ENCODE measurements around the gene SAMD15. TPM values are rescaled to one million over a fixed set of nuclear protein-coding genes. Genes with fewer than 3 reads are reported as not detected.

SAMD15 gene
- total RNA-seq, 1 donor = 4.0 TPM

DNA sequence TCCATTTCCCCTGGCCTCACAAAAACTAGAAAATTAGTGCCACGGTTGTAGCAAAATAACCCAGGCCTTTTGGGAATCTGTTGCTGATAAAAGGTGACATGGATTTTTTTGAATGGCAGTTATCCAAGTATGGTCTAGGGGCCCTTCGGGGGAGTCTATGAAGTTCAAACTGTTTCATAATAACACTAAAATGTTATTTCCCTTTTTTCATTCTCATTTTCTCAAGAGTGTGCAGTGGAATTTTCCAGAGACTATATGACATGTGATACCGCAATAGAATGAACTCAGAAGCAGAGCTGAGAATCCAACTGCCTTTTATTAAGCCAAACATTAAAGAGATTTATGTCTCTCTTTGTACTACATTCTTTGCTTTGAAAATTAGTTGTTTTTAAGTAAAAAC, 29.4 kb upstream of the SAMD15 start:
- H3K4me3 ChIP-seq (ENCODE audit: insufficient read depth, low read length) = no peak overlapping the region
- H3K79me2 ChIP-seq (ENCODE audit: insufficient read depth, low read length) = no peaks in the 10 kb centered on the region
- no peak overlapping the region for H2AFZ ChIP-seq (ENCODE audit: low read length)
- TF ChIP-seq CTCF (IDR thresholded peaks at IDR 0.05; ENCODE audit: extremely low read depth, low read depth, low read length) = no peak
- H3K4me2 ChIP-seq (ENCODE audit: insufficient read depth, low read length) = no peak overlapping the region
- no peaks in the 10 kb centered on the region for H3K9me3 ChIP-seq (ENCODE audit: low read depth, low read length)
- H3K36me3 ChIP-seq (ENCODE audit: insufficient read depth, low read length) = peaks cover 9% of the 10 kb centered on the region
- H3K4me1 ChIP-seq (ENCODE audit: insufficient read depth, low read length) = no peaks in the 10 kb centered on the region
- DNase-seq (ENCODE audit: insufficient read length, low spot score, missing footprints) = no peak
- H3K27ac ChIP-seq (ENCODE audit: low read depth, low read length) = no peak overlapping the region
- H3K27me3 ChIP-seq (ENCODE audit: insufficient read depth, low read length) = no peaks in the 10 kb centered on the region
- H4K20me1 ChIP-seq (ENCODE audit: insufficient read depth, low read length) = peaks cover 4% of the 10 kb centered on the region

- Histone ChIP-seq H3K4me3 (ENCODE audit: insufficient read depth, low read length) (no peak overlapping the region), H3K4me2 (ENCODE audit: insufficient read depth, low read length) (no peak overlapping the region), H4K20me1 (ENCODE audit: insufficient read depth, low read length) (peaks cover 3% of the 10 kb centered on the region), H3K4me1 (ENCODE audit: insufficient read depth, low read length) (peaks cover 3% of the 10 kb centered on the region), H3K27ac (ENCODE audit: low read depth, low read length) (no peak overlapping the region), H3K79me2 (ENCODE audit: insufficient read depth, low read length) (peaks cover 2% of the 10 kb centered on the region), H3K9me3 (ENCODE audit: low read depth, low read length) (no peaks in the 10 kb centered on the region), H3K36me3 (ENCODE audit: insufficient read depth, low read length) (no peaks in the 10 kb centered on the region), H3K27me3 (ENCODE audit: insufficient read depth, low read length) (no peaks in the 10 kb centered on the region), H2AFZ (ENCODE audit: low read length) (no peak overlapping the region)
- DNase-seq (ENCODE audit: insufficient read length, low spot score, missing footprints) = no peak
- TF ChIP-seq CTCF (IDR thresholded peaks at IDR 0.05; ENCODE audit: extremely low read depth, low read depth, low read length) = no peak
Measured at GRCh38 chr14:77353469-77354141, 23.6 kb upstream of the SAMD15 start.

- no peak for DNase-seq (ENCODE audit: insufficient read length, low spot score, missing footprints)
- Histone ChIP-seq H3K27ac (ENCODE audit: low read depth, low read length) (no peak overlapping the region), H3K36me3 (ENCODE audit: insufficient read depth, low read length) (no peaks in the 10 kb centered on the region), H2AFZ (ENCODE audit: low read length) (no peak overlapping the region), H3K9me3 (ENCODE audit: low read depth, low read length) (no peaks in the 10 kb centered on the region), H3K4me2 (ENCODE audit: insufficient read depth, low read length) (no peak overlapping the region), H3K79me2 (ENCODE audit: insufficient read depth, low read length) (peaks cover 2% of the 10 kb centered on the region), H3K4me3 (ENCODE audit: insufficient read depth, low read length) (no peak overlapping the region), H3K4me1 (ENCODE audit: insufficient read depth, low read length) (peaks cover 3% of the 10 kb centered on the region), H4K20me1 (ENCODE audit: insufficient read depth, low read length) (peaks cover 9% of the 10 kb centered on the region), H3K27me3 (ENCODE audit: insufficient read depth, low read length) (no peaks in the 10 kb centered on the region)
- TF ChIP-seq CTCF (IDR thresholded peaks at IDR 0.05; ENCODE audit: extremely low read depth, low read depth, low read length) = no peak
Measured at GRCh38 chr14:77355811-77356210, 21.4 kb upstream of the SAMD15 start.

DNA sequence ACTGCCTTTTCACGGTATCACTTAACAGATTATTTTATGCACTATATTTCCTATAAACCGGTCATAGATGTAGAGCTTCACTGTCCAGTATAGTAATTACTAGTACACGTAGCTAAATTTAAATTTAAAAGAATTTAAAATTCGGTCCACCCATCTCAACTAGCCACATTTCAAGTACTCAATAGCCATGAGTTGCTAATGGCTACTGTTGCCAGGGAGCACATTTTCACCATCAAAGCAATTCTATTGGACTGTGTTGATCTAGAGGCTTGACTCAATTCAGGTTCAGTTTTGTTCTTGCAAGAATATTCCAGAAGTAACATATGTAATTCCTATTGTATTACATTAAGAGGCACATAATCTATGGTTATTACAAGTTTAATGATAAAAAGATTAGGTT, 20.3 kb upstream of the SAMD15 start:
- no peak overlapping the region for H3K4me3 ChIP-seq (ENCODE audit: insufficient read depth, low read length)
- H3K27ac ChIP-seq (ENCODE audit: low read depth, low read length) = no peak overlapping the region

More for the DNA sequence above, 20.3 kb upstream of the SAMD15 start:
- peaks cover 9% of the 10 kb centered on the region for H4K20me1 ChIP-seq (ENCODE audit: insufficient read depth, low read length)
- peaks cover 3% of the 10 kb centered on the region for H3K4me1 ChIP-seq (ENCODE audit: insufficient read depth, low read length)
- H3K79me2 ChIP-seq (ENCODE audit: insufficient read depth, low read length) = peaks cover 2% of the 10 kb centered on the region
- no peak overlapping the region for H3K4me2 ChIP-seq (ENCODE audit: insufficient read depth, low read length)
- no peaks in the 10 kb centered on the region for H3K36me3 ChIP-seq (ENCODE audit: insufficient read depth, low read length)
- no peaks in the 10 kb centered on the region for H3K27me3 ChIP-seq (ENCODE audit: insufficient read depth, low read length)
- H2AFZ ChIP-seq (ENCODE audit: low read length) = no peak overlapping the region
- H3K9me3 ChIP-seq (ENCODE audit: low read depth, low read length) = no peaks in the 10 kb centered on the region
- no peak for TF ChIP-seq CTCF (IDR thresholded peaks at IDR 0.05; ENCODE audit: extremely low read depth, low read depth, low read length)
- no peak for DNase-seq (ENCODE audit: insufficient read length, low spot score, missing footprints)
